ENCODE measurements around the gene MXRA8. TPM values are rescaled to one million over a fixed set of nuclear protein-coding genes. Genes with fewer than 3 reads are reported as not detected.

The MXRA8 gene
- total RNA-seq, 1 donor from 2014 or later: 136 TPM

DNA sequence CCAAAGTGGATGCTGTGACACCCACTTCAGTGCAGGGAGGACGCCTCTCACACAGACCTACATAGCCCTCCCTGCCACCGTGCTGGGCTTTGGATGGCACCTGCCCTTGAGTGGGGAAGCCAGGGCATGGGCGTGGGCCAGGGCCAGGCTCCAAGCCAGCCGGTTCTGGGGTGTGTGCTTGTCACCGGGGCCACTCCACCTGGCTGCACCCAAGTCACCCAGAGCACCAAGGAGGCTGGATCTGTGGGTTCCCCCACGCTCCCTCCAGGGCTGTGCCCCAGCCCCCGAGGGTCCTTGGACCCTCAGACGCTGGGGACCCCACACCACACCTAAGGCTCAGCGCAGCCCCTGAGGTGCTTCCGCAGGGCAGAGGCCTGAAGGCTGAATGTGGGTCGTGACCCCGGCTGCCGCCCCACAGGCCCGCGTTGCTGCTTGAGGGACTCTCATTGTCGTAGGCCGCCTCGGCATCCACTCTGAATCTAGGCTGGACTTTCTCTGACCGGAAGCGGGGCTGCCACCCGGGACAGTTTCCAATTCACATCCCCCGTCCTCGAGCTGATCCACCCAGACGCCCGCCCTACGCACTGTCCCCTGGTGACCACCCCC is 1.5 kb downstream of the MXRA8 start:
- H3K27me3 ChIP-seq: no peaks in the 10 kb centered on the region
- peak overlapping the region; percentile 92 for H3K27ac ChIP-seq
- no peak for DNase-seq (ENCODE audit: extremely low spot score in 2 of 2)
- no peak for TF ChIP-seq CTCF (IDR thresholded peaks at IDR 0.05)
- TF ChIP-seq POLR2A (IDR thresholded peaks at IDR 0.05): no peak
- no peak for TF ChIP-seq POLR2AphosphoS5 (IDR thresholded peaks at IDR 0.05; ENCODE audit: insufficient read depth in 1 of 2, low read depth in 1 of 2)
- H3K4me3 ChIP-seq: peak overlapping the region; percentile 54 to 61
- H3K36me3 ChIP-seq: peaks cover 0 to 8% of the 10 kb centered on the region in 2 donors
- peaks cover 97% of the 10 kb centered on the region for H3K4me1 ChIP-seq
- intact Hi-C loops (cut with DNase I): no loop called here
- no peaks in the 10 kb centered on the region for H3K9me3 ChIP-seq

DNA sequence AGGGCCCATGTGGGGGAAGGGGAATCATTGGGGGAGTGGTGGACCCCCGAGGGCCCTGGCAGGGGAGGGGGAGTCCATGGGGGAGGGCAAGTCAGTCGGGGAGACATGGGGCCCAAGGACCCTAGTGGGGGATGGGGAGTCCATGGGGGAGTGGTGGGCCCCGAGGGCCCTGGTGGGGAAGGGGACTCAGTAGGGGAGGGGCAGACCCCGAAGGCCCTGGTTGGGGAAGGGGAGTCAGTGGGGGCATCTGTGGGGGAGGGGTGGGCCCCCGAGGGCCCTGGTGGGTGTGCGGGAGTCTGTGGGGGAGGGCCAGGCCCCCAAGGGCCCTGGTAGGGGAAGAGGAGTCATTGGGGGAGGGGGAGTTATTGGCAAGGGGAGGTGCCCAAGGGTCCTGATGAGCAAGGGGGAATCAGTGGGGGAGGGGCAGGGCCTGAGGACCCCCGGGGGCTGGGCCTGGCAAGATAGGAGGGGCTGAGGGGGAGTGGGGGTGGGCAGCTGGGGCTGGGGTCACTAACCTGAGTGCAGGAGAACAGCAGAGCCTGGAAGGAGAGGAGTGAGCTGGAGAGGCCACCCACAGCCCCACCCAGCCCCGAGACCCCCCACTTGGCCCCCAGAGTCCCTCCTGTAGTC is 2.1 kb downstream of the MXRA8 start:
- H3K27me3 ChIP-seq: no peaks in the 10 kb centered on the region
- DNase-seq (ENCODE audit: extremely low spot score in 2 of 2): no peak
- peaks cover 0 to 8% of the 10 kb centered on the region in 2 donors for H3K36me3 ChIP-seq
- H3K4me1 ChIP-seq: peaks cover 97% of the 10 kb centered on the region
- no peaks in the 10 kb centered on the region for H3K9me3 ChIP-seq
- H3K27ac ChIP-seq: peak overlapping the region; percentile 92
- H3K4me3 ChIP-seq: peak overlapping the region; percentile 54 to 61
- TF ChIP-seq POLR2AphosphoS5 (IDR thresholded peaks at IDR 0.05; ENCODE audit: insufficient read depth in 1 of 2, low read depth in 1 of 2): no peak
- TF ChIP-seq POLR2A (IDR thresholded peaks at IDR 0.05): no peak
- TF ChIP-seq CTCF (IDR thresholded peaks at IDR 0.05): no peak
- intact Hi-C loops (cut with DNase I): no loop called here

GRCh38 chr1:1355416-1355815 is 2.9 kb downstream of the MXRA8 start:
- Histone ChIP-seq H3K27ac (peak overlapping the region; percentile 92), H3K4me1 (peaks cover 90% of the 10 kb centered on the region), H3K27me3 (no peaks in the 10 kb centered on the region), H3K4me3 (peak overlapping the region; percentile 33 to 54), H3K36me3 (peaks cover 0 to 8% of the 10 kb centered on the region in 2 donors), H3K9me3 (no peaks in the 10 kb centered on the region)
- no peak for DNase-seq (ENCODE audit: extremely low spot score in 2 of 2)
- intact Hi-C loops (cut with DNase I): no loop called here
- TF ChIP-seq CTCF (IDR thresholded peaks at IDR 0.05): no peak
- no peak for TF ChIP-seq POLR2A (IDR thresholded peaks at IDR 0.05)
- no peak for TF ChIP-seq POLR2AphosphoS5 (IDR thresholded peaks at IDR 0.05; ENCODE audit: insufficient read depth in 1 of 2, low read depth in 1 of 2)

DNA sequence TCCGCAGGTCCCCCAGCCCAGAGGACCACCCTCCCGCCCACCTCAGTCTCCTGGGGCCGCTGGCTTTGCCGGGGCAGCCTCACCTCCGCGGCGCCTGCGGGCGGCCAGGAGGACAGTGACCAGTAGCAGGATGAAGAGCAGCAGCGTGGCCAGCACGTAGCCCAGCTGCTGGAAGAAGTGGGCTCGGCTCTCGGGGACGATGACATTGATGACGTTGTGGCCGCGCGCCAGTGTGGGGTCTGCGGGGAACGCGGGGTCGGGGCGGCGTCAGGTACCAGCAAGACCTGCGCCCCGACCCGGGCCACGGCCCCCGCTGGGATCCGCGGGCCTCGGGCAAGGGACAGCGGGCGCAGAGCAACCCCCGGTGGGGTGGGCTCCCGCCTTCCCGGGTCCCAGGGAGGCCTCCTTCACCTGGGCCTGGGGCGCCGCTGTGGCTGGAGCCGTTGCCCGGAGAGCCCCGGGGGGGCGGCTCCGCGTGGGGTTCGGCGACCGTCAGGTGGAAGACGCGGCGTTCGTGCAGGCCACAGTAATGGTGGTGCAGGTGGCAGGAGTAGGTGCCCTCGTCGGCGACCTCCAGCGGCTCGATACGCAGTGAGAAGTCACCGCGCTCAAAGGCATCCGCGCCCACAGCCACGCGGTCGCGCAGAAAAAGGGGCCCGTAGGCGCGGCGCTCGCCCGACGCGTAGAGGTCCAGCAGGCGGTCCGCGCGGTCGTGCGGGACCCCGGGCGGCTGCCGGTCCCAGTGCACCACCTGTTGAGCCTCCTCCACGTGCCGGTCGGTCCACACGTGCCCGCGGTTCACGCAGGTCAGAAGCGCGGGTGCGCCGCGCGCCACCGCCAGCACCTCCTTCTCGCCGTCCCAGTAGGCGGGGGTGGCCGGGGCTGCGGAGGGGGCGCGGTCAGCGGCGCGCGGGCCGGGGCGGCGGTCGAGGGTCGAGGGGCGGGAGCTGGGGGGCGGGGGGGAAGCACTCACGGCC is 3.8 kb downstream of the MXRA8 start:
- no peaks in the 10 kb centered on the region for H3K9me3 ChIP-seq
- H3K4me3 ChIP-seq: peak overlapping the region; percentile 33 to 54
- intact Hi-C loops (cut with DNase I): no loop called here
- H3K27ac ChIP-seq: peak overlapping the region; percentile 92
- no peak for DNase-seq (ENCODE audit: extremely low spot score in 2 of 2)
- H3K4me1 ChIP-seq: peaks cover 81% of the 10 kb centered on the region
- no peaks in the 10 kb centered on the region for H3K27me3 ChIP-seq
- H3K36me3 ChIP-seq: peaks cover 0 to 8% of the 10 kb centered on the region in 2 donors
- no peak for TF ChIP-seq POLR2AphosphoS5 (IDR thresholded peaks at IDR 0.05; ENCODE audit: insufficient read depth in 1 of 2, low read depth in 1 of 2)
- no peak for TF ChIP-seq CTCF (IDR thresholded peaks at IDR 0.05)
- TF ChIP-seq POLR2A (IDR thresholded peaks at IDR 0.05): no peak

Data from vagina (tissue), 2 donors.